H1 (cell line): ENCODE measurements around the gene MORC4.

ENCODE experiments used
- CTCF ChIP-seq, 3 experiments: IDR thresholded peaks; 1 replicate in 2 of 3; 2 replicates in 1 of 3; pipeline versions ENCODE4 v1.5.1 to v1.6.1; 2011; ENCODE audit warnings: low read length in 3 of 3, mild to moderate bottlenecking in 3 of 3, inconsistent platforms in 2 of 3, low read depth in 1 of 3, moderate library complexity in 1 of 3; ENCODE audit not compliant: insufficient read depth in 1 of 3; ENCODE audit errors: control extremely low read depth in 1 of 3
- KDM5A ChIP-seq: fragments of 200-600 bp; IDR thresholded peaks from 2 replicates; pipeline ENCODE4 v1.7.1; 2012; ENCODE audit warnings: mild to moderate bottlenecking, low read length, inconsistent platforms, mixed read lengths
- RAD21 ChIP-seq, 2 experiments: IDR thresholded peaks in 1 of 2; conservative IDR thresholded peaks in 1 of 2; 2 replicates each; pipeline ENCODE4 v1.6.1; 2011; ENCODE audit warnings: low read depth in 2 of 2, low read length in 2 of 2, improper control_type of control experiment in 1 of 2, inconsistent platforms in 1 of 2, mild to moderate bottlenecking in 1 of 2, moderate library complexity in 1 of 2
- TF ChIP-seq, protein P1 (sequence below): IDR thresholded peaks from 2 replicates; pipeline ENCODE4 v1.6.1; 2011; ENCODE audit warnings: low read length, improper control_type of control experiment

- no peak for TF ChIP-seq RAD21 (IDR thresholded peaks at IDR 0.05 in 1 of 2, conservative IDR thresholded peaks at IDR 0.05 in 1 of 2; ENCODE audit: low read depth in 2 of 2, low read length in 2 of 2)
- TF ChIP-seq CTCF (IDR thresholded peaks at IDR 0.05; ENCODE audit: control extremely low read depth in 1 of 3, insufficient read depth in 1 of 3, low read depth in 1 of 3, low read length in 3 of 3): no peak
- TF ChIP-seq KDM5A: no peak
- TF ChIP-seq, protein P1, sequence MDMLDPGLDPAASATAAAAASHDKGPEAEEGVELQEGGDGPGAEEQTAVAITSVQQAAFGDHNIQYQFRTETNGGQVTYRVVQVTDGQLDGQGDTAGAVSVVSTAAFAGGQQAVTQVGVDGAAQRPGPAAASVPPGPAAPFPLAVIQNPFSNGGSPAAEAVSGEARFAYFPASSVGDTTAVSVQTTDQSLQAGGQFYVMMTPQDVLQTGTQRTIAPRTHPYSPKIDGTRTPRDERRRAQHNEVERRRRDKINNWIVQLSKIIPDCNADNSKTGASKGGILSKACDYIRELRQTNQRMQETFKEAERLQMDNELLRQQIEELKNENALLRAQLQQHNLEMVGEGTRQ: no peak
Measured at GRCh38 chrX:106936246-106936645, 63.8 kb downstream of the MORC4 start.
